ENCODE data around the gene IGSF21. TPM values are rescaled to one million over a fixed set of nuclear protein-coding genes. Genes with fewer than 3 reads are reported as not detected.

The IGSF21 gene
- total RNA-seq, 2 donors from 2014 or later: 4.6 to 8.5 TPM

DNA sequence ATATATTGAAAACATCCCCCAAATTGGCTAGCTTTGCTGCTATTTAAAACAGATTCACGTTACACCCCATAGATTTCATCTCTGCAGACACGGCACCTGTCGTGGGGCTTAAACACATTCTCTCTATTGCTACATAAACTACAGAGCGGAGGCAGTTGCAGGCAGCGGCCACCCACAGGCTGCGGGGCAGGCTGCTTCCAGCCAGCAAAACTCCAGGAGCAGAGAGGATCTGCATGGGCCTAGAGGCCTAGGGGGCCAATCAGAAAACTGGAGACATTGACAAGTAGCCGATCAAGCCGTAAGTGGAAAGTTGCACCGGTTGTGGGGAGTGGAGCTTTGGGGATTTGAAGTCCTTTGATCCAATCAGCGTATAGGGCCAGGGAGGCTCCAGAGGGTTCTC lies 244.1 kb downstream of the IGSF21 start:
- 72% methylated on average over 10 of the region's 10 CpGs for WGBS
- H3K27me3 ChIP-seq (replicated peaks; ENCODE audit: insufficient read depth): peaks cover 17% of the 10 kb centered on the region
- no peak for DNase-seq (ENCODE audit: low spot score)
- no peak overlapping the region for H3K4me3 ChIP-seq
- intact Hi-C loops (cut with DNase I): no loop called here
- no peaks in the 10 kb centered on the region for H3K9me3 ChIP-seq
- no peaks in the 10 kb centered on the region for H3K36me3 ChIP-seq
- no peaks in the 10 kb centered on the region for H3K4me1 ChIP-seq (replicated peaks)
- TF ChIP-seq POLR2A (IDR thresholded peaks at IDR 0.05) (no peak), POLR2AphosphoS5 (IDR thresholded peaks at IDR 0.05) (no peak)
- TF ChIP-seq, protein P1, sequence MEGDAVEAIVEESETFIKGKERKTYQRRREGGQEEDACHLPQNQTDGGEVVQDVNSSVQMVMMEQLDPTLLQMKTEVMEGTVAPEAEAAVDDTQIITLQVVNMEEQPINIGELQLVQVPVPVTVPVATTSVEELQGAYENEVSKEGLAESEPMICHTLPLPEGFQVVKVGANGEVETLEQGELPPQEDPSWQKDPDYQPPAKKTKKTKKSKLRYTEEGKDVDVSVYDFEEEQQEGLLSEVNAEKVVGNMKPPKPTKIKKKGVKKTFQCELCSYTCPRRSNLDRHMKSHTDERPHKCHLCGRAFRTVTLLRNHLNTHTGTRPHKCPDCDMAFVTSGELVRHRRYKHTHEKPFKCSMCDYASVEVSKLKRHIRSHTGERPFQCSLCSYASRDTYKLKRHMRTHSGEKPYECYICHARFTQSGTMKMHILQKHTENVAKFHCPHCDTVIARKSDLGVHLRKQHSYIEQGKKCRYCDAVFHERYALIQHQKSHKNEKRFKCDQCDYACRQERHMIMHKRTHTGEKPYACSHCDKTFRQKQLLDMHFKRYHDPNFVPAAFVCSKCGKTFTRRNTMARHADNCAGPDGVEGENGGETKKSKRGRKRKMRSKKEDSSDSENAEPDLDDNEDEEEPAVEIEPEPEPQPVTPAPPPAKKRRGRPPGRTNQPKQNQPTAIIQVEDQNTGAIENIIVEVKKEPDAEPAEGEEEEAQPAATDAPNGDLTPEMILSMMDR (IDR thresholded peaks at IDR 0.05): no peak
- H3K27ac ChIP-seq: no peak overlapping the region

DNA sequence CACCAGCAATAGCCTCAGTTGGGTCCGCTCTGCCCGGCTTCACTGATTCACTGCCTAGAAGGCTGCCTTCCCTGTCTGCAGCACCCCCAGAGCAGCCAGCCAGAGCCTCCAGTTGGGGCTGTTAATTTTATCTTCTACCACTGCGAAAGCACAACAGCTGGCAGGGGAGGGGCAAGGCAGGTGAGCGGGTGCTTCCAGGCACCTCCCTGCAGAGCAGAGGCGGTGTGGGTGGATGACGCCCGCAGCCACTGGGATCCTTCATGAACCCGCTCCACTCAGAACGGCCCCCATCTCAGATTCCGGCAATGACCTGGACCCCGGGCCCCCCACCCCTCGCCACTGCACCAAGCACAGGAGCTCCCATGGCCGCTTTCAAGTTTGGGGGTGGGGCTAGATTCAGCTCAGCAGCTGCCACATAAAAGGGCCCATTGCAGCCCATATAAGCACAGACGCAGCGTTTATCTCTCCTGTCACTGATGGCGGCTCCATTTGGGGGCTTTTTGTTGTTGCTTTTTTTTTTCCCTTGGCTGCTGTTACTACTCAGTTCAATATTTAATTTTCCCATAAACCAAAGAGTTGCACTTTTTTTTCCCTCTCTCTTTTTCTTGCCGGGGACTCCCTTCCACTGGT lies 245.2 kb downstream of the IGSF21 start:
- H3K4me1 ChIP-seq (replicated peaks): no peaks in the 10 kb centered on the region
- no peak overlapping the region for H3K27ac ChIP-seq
- WGBS: 27% methylated on average over 17 of the region's 17 CpGs
- H3K4me3 ChIP-seq: no peak overlapping the region
- intact Hi-C loops (cut with DNase I): no loop called here
- peaks cover 17% of the 10 kb centered on the region for H3K27me3 ChIP-seq (replicated peaks; ENCODE audit: insufficient read depth)
- H3K36me3 ChIP-seq: no peaks in the 10 kb centered on the region
- no peak for DNase-seq (ENCODE audit: low spot score)
- H3K9me3 ChIP-seq: no peaks in the 10 kb centered on the region
- TF ChIP-seq, protein P1 (IDR thresholded peaks at IDR 0.05): no peak
- TF ChIP-seq POLR2AphosphoS5 (IDR thresholded peaks at IDR 0.05): no peak
- no peak for TF ChIP-seq POLR2A (IDR thresholded peaks at IDR 0.05)

DNA sequence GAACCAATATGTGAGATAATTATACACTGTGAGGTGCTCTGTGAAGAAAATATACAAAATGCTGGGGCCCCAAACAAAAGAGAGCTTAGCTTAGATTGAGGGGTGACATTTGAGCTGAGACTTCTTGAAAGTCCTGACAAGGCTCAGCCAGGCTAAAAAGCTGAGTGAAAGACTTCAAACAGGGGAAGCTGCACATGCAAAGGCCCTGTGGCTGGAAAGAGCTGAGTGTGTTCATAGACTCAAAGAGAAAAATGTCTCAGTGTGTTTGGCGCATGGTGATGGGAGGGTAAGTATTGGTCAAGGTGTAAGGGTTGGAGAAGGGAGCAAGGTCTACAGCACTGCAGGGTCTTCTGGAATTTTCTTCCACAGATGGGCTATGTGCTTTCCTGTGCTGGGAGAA lies 245.9 kb downstream of the IGSF21 start:
- intact Hi-C loops (cut with DNase I): no loop called here
- Histone ChIP-seq H3K9me3 (no peaks in the 10 kb centered on the region), H3K27me3 (replicated peaks; ENCODE audit: insufficient read depth) (peaks cover 17% of the 10 kb centered on the region), H3K4me1 (replicated peaks) (no peaks in the 10 kb centered on the region), H3K27ac (no peak overlapping the region), H3K4me3 (no peak overlapping the region), H3K36me3 (no peaks in the 10 kb centered on the region)
- 95% methylated on average over 1 of the region's 1 CpG for WGBS
- no peak for DNase-seq (ENCODE audit: low spot score)
- TF ChIP-seq POLR2A (IDR thresholded peaks at IDR 0.05) (no peak), POLR2AphosphoS5 (IDR thresholded peaks at IDR 0.05) (no peak)
- TF ChIP-seq, protein P1 (IDR thresholded peaks at IDR 0.05): no peak

DNA sequence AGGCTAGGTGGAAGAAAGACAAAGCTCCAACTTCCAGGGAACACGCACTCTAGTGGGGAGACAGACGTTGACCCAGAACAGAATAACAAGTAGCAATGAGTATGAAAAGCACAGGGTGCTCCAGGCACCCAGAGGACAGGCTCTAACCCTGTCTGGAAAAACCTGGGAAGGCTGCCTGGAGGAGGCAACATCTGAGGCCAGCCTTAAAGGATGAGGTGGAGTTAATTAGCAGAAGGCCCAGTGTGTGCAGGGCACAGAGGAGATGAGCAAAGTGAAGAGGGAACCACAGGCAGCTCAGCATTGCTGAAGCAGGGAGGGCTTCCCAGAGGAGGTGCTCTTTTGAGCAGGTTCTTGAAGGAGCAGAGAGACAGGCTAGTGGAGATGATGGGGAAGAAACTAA lies 246.4 kb downstream of the IGSF21 start:
- Histone ChIP-seq H3K36me3 (no peaks in the 10 kb centered on the region), H3K27ac (no peak overlapping the region), H3K27me3 (replicated peaks; ENCODE audit: insufficient read depth) (peaks cover 17% of the 10 kb centered on the region), H3K9me3 (no peaks in the 10 kb centered on the region), H3K4me3 (no peak overlapping the region), H3K4me1 (replicated peaks) (no peaks in the 10 kb centered on the region)
- no peak for TF ChIP-seq POLR2A (IDR thresholded peaks at IDR 0.05)
- no peak for TF ChIP-seq POLR2AphosphoS5 (IDR thresholded peaks at IDR 0.05)
- TF ChIP-seq, protein P1 (IDR thresholded peaks at IDR 0.05): no peak
- intact Hi-C loops (cut with DNase I): no loop called here
- 72% methylated on average over 2 of the region's 2 CpGs for WGBS
- no peak for DNase-seq (ENCODE audit: low spot score)

DNA sequence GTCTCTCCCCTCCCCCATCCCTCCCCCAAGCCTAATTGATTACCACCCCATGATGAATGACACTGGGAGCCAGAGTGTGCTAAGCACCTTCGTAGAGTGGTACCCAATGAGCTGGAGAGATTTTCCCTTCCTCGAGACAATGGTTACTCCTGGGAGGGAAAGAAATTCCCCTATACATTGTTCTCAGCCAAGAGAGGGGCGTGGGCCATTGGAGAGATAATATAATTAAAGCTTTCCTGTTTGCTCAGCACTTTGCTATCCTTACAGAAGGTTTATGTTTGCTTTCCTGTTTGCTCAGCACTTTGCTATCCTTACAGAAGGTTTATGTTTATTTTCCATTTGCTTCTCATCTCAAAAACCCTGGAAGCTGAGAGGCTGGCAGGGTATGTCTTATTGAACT lies 247.0 kb downstream of the IGSF21 start:
- Histone ChIP-seq H3K27me3 (replicated peaks; ENCODE audit: insufficient read depth) (peaks cover 17% of the 10 kb centered on the region), H3K4me1 (replicated peaks) (no peaks in the 10 kb centered on the region), H3K4me3 (no peak overlapping the region), H3K9me3 (no peaks in the 10 kb centered on the region), H3K36me3 (no peaks in the 10 kb centered on the region), H3K27ac (no peak overlapping the region)
- WGBS: 21% methylated on average over 3 of the region's 3 CpGs
- no peak for DNase-seq (ENCODE audit: low spot score)
- intact Hi-C loops (cut with DNase I): no loop called here
- no peak for TF ChIP-seq POLR2AphosphoS5 (IDR thresholded peaks at IDR 0.05)
- TF ChIP-seq, protein P1 (IDR thresholded peaks at IDR 0.05): no peak
- no peak for TF ChIP-seq POLR2A (IDR thresholded peaks at IDR 0.05)

Measured in prostate gland (tissue), 2 donors.